Retinal pigment epithelial cell (primary cell): ENCODE data around the gene SPON1.
"Not testable (repeated sequence)": the region's sequence is repeated elsewhere in the genome, so short reads cannot be mapped to it uniquely, and the experiment has no call there.

Source experiments
- DNase-seq: peaks from one replicate; pipeline ENCODE4 v3.0.0-alpha.2; 2010; ENCODE audit warnings: low read depth
- H3K4me3 ChIP-seq: 2 replicates; pipeline ENCODE4 v1.5.1; 2011; ENCODE audit warnings: mild to moderate bottlenecking, low read length, control low read depth, moderate library complexity
- CTCF ChIP-seq: conservative IDR thresholded peaks from 2 replicates; pipeline ENCODE4 v1.5.1; 2011; ENCODE audit warnings: low read depth, low read length, control low read depth, inconsistent platforms

SPON1 gene

GRCh38 chr11:14266622-14267021, 304.1 kb downstream of the SPON1 start:
- TF ChIP-seq CTCF = no peak
- no peak for DNase-seq
- no peak overlapping the region for H3K4me3 ChIP-seq

DNA sequence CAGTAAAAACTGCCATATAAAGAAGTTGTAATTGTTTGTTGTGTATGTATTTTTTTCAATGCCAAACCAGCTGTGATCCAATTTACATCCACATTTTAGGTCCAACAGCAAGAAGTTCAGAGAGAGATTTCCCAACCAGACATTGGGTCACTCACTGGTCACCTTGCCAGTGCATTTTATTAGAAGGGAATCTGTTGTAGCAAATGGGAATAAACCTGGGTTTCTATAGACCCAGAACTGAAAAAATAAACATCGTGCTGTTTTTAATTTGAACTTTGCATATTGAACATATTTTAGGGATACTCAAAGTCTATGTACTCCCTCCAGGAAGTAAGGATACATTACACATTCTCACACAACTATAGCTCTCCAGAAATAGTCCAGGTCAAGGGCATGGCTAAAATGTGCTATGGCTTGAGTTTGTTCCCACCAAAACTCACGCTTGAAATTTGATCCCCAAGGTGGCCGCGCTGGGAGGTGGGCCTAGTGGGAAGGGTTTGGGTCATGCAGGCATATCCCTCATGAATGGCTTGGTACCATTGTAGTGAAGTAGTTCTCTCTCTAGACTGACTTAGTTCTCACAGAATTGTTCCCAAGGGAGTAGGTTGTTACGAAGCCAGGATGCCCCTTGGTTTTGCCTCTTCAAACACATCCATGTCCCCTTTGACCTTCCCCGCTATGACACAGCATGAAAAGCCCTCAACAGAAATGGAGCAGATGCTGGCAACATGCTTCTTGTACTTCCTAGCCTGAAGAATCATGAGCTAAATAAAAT, 305.5 kb downstream of the SPON1 start:
- DNase-seq = no peak
- H3K4me3 ChIP-seq = no peak overlapping the region
- no peak for TF ChIP-seq CTCF

GRCh38 chr11:14269692-14270573, 307.4 kb downstream of the SPON1 start:
- no peak for TF ChIP-seq CTCF
- DNase-seq = no peak
- H3K4me3 ChIP-seq = no peak overlapping the region

DNA sequence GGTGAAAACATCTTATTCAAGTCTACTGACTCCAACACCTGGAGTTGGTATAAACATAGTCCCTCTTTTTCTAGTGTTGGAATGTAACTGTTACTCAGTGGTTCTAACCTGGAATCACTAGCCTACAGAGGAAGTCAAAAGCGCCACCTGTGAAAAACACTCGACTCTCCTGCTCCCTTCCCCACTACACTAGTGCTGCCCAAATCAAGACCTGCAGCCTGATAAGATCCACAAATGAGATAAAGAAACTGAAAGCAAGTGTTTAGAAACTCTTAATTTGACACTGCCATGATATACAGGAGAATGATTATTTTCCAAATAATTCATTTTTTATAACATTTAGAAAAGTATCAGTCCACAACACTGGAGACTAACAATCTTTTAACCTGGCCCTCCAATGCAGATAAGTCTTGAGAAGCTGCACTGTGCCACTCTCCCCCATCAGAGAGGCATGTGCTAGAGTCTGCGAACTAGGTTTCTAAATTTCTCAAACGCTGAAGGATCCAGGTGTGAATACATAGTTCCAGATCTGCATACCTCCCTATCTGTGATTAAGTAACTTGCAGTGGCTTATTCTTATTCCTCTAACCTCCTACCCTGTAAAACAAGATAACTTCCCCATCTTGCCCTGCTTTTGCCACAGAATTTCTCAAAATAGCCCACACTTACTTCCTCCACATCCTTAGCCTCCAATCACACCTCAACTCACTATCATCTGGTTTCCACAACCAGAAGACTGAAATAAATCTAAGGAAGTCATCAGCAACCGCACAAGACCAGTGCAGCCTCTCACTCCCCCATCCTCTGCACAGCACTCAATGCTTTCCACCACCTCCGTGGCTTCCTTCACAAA, 308.4 kb downstream of the SPON1 start:
- DNase-seq = no peak
- TF ChIP-seq CTCF = no peak
- H3K4me3 ChIP-seq = no peak overlapping the region

DNA sequence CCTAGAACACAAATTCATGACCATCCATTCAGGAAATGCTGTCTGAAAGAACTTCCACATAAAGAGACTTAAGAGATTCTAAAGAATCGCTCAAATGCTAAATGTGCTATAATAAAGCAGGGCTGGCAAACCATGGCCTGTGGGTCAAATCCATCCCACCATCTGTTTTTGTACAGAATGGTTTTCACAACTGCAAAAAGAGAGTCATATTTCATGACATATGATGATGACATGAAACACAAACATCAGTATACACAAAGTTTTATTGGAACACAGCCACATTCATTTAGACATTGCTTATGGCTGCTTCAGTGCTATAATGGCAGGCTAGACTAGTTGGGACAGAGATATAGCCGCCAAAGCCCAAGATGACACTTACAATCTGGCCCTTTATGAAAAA, 311.4 kb downstream of the SPON1 start:
- TF ChIP-seq CTCF = no peak
- H3K4me3 ChIP-seq = no peak overlapping the region
- no peak for DNase-seq

- no peak for TF ChIP-seq CTCF
- H3K4me3 ChIP-seq = no peak overlapping the region
- no peak for DNase-seq
Measured at GRCh38 chr11:14275076-14275475, 312.6 kb downstream of the SPON1 start.

DNA sequence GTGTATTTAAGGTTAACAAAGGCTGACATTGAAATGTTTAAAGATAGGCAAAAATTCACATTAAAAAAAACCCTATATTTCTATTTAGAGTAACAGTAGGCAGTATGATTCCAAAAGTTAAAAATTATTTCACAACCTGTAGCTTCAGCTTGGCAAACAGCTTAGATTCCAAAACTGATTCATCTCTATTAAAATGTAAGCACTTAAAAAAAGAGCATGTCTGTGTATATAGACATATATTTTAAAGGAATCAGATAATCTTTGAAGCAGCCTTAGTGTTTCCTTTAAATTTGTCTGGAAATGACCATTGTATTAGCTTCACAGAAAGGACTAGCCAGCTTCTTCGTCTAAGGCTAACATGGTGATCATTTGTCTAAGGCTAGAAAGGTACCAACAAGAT, 316.3 kb downstream of the SPON1 start:
- not testable (repeated sequence) for DNase-seq, H3K4me3 ChIP-seq
